GM12872 (cell line): ENCODE measurements around the gene PRDX2.

Source experiments
- TF ChIP-seq, protein P1 (sequence below): IDR thresholded peaks from 3 replicates; pipeline ENCODE4 v1.5.1; 2011; ENCODE audit warnings: low read depth, mild to moderate bottlenecking, low read length, moderate library complexity; ENCODE audit not compliant: insufficient read depth

Gene PRDX2

DNA sequence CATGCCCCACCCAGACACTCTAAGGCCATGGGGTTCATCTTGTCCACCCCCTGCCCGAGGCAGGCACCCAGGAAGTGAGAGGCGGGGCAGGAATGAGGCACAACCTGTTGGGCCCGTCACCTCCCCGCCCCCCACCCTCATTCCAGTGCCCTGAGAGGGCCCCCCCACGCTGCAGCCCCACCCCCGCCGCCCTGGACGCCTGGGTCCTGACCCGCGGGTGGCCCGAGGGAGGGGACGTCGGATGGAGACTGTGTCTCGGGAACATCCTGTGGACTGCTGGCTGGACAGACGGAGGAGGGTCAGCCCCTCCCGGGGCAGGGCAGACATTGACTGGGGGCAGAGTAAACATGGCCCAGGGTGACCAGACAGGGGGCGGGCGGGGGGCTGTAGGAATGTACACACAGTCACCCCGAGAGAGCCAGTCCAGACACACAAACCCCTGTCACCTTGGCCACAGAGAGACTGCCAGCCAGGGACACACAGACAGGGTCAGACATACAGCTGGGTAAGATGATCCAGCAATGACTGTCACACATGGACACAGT is 17.7 kb downstream of the PRDX2 start:
- TF ChIP-seq, protein P1, sequence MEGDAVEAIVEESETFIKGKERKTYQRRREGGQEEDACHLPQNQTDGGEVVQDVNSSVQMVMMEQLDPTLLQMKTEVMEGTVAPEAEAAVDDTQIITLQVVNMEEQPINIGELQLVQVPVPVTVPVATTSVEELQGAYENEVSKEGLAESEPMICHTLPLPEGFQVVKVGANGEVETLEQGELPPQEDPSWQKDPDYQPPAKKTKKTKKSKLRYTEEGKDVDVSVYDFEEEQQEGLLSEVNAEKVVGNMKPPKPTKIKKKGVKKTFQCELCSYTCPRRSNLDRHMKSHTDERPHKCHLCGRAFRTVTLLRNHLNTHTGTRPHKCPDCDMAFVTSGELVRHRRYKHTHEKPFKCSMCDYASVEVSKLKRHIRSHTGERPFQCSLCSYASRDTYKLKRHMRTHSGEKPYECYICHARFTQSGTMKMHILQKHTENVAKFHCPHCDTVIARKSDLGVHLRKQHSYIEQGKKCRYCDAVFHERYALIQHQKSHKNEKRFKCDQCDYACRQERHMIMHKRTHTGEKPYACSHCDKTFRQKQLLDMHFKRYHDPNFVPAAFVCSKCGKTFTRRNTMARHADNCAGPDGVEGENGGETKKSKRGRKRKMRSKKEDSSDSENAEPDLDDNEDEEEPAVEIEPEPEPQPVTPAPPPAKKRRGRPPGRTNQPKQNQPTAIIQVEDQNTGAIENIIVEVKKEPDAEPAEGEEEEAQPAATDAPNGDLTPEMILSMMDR: no peak

DNA sequence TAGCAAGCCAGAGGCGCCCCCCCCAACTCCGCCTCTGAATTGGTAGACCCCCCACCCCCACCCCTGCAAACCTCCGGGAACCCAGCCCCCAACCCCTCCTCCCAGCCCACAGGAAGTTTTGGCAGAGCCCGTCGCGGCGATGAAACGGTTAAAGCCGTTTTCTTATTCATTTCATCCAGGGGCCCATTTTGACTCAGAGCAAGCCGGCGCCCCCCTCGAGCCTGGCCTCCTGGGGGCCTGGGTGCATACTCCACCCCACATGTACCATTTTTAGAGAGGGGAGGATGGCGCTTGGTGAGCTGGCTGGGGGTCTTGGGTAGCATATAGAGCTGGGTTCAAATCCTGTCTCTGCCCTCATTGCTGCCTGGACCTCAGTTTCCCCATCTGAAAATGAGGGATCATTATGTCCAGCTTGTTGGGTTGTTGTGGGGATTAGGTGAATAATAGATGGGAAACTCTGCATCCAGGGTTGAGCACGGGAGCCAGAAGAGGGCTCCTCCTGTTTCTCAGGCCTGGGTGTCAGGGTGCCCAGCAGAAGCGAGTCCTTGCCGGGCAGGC is 18.2 kb downstream of the PRDX2 start:
- TF ChIP-seq, protein P1: no peak

DNA sequence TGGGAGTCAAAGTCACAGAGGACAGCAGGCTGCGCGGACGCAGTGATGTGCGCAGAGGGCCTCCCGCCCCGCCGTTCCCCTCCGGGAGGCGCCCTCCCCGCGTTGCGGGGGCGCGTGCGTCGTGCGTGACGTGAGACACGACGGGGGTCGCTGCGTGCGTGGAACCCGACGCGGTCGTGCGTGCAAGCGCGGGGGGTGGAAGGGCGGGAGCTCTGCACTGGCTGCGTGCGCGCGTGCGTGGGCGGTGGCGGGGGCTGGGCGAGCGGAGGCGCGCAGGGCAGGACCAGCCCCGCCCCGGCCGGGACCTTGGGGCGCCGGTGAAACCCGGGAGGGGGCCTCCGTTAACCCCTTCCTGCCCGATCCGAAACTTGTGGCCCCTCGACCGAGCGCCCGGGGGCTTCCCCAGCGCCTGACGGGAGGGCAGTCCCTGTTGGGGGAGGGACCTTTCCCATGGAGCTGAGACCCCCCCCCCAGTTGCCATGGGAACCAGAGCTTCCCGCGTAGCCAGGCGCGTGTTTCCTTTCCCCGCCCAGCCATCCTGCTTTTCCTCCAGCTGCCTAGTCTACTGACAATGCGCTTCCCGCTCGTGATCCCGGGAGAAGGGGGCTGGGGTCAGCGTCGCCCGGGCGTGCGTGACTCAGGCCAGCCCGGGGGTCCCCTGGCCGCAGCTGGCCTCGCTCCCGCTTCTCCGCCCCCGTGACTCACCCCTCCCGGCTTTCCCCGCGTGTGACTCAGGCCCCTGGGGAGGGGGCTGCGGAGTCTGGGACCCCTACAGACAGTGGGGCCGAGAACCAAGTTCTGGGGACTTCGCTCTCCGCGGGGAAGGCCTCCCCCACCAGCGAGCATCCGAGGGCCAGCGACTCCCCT is 18.9 kb downstream of the PRDX2 start:
- TF ChIP-seq, protein P1: peak; percentile 21; the same call in 1 of the 3 replicates

DNA sequence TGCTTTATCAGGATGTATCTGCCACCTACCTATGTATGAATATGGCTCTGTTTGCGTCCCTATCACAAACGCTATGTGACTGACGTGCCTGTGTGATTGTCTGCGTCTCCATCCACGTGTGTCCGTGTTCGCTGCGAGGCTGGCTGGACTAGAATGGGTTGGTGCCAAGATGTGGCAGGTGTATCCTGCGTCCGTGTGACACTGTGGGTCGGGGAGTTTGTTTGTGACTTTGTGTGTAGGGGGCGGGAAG is 19.5 kb downstream of the PRDX2 start:
- TF ChIP-seq, protein P1: no peak

- TF ChIP-seq, protein P1: 0 out of 3 replicates have a peak, but pooled peaks have one; percentile 19
Observed at GRCh38 chr19:12779162-12779993, 22.2 kb downstream of the PRDX2 start.

- TF ChIP-seq, protein P1: no peak
Observed at GRCh38 chr19:12778905-12779161, 22.8 kb downstream of the PRDX2 start.
